Stimulated activated CD8-positive, alpha-beta memory T cell treated with anti-CD3 and anti-CD28 coated beads, Interleukin-12 subunit alpha, Interleukin-12 subunit beta, amount 100 ng/mL, for 24 hours (primary cell): ENCODE data around the gene WDR70.
"Not testable (repeated sequence)": the region's sequence is repeated elsewhere in the genome, so short reads cannot be mapped to it uniquely, and the experiment has no call there.

Experiments used
- DNase-seq: peaks from one replicate; pipeline ENCODE4 v3.0.0-alpha.2; 2020; ENCODE audit errors: extremely low read depth

The WDR70 gene

DNA sequence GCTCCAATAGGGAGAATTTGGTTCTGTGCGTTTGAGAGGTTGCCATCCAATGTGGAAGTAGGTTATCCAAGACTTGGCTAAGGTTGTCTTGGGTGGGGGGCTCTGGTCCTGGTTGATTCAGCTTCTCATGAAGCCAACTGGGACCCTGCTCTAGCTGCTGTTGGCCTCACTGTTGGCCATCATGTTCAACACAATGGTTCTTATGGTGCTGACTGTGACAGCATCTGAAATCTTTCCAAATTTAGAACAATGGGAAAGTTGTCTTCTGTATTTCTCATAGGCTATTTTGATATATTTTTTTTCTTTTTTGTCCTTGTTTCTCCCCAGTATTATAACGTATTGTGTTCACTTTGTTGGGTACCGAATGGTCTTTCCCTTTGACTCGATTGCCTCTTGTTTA is 388.8 kb downstream of the WDR70 start:
- no peak for DNase-seq

DNA sequence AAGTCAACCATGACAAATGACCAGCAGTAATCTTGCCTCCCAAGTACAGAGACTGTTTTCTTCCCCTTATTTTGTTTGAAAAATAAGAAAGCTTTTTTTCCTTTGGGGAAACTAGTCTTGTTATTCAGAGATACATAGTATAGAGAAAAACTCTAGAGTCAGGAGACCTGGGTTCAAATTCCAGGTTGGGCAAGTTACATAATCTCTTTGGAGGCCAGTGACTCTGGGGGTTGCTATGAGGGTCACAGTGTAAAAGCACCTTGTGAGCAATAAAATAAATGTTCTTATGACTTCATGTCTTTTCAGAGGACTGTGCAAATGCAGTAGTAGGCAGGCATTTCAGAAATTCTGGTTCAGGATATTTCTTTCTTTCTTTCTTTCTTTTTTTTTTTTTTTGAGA is 389.3 kb downstream of the WDR70 start:
- no peak for DNase-seq

DNA sequence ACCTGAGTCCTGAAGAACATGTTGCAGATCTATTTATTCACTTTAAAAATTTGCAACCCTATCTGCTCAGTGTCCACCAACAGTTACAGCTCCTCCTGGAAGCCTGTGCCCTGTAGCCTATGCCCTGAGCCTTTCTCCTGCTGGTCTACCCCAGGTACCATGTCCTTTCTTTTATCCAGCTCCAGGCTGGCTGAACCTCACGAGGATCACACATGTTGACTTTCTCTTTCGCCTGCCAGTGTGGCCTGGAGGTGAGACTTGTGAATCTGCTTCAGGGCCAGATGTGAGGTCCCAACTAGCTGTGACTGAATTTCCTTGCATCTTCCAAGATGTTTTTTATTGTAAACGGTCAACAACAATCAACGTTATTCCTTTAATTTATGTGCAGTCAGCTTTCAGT is 390.0 kb downstream of the WDR70 start:
- DNase-seq: no peak

DNA sequence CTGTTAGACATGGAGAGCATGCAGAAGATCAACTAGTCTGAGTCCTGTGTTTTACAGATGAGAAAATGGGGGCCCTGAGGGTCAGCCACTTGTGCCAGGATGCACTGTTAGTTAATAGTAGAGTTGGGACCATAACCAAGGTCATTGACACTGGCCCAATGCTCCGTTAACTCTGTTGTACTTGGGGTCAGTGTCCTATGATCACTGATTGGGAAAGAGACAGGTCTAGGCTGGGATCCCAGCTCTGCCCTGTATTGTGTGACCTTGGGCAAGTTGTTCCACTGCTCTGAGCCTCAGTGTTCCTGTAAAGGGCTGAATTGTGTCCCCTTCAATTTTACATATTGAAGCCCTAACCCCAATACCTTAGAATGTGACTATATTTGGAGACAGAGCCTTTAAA is 390.7 kb downstream of the WDR70 start:
- no peak for DNase-seq

DNA sequence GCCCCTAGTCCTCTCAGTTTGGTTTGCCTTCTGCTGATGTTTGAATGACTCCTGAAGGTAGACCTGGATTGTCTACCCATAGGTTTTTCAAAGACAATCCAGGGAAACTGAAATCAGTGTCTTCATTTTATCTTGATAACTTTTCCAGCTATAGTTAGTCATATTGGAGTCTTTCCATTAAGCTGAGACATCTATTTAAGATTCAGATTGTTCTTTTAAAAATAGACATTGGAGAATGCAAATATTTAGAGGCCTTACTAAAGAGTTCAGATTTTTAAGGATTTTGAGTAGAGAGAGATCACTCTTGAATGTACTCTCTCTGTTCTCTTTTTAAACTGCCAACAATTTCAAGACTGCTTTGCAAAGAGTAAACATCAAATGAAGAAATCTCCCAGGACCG is 391.7 kb downstream of the WDR70 start:
- no peak for DNase-seq

DNA sequence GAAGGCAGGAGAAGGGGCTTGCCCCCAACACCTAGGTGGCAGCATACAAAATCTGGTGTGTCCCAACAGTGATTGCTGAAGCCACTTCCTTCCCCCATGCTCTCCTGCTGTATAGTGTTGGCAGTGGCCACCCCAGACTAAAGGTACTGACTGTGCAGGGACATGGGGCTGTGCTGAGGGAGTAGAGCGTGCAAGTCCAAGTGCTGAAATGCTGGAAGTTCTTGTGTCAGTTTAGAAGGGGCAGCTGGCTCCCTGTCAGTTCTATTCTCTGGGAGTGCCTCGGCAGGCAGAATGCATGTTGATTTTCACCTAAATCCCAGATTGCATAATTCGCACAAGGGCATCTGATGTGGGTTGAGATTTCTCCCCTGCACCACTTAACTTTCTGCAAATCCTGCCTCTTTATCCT is 392.1 kb downstream of the WDR70 start:
- DNase-seq: no peak

DNA sequence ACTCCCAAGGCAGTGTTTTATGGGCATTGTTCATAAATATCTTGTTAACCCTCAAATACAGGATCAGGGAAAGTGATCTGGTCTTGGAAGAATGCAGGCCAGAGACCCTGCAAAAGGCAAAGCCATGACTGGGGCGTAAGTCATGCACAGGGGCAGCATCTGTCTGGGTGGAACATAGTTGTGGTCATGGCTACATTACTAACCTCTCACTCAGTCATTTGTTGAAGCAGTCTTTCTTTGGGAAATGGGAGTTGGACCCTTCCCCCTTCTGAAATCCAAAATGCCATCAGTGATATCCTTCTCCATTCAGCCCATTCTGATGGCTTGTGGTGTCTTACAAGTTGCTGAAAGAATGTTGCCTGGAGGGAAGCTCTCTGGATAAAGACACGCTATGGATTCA is 392.6 kb downstream of the WDR70 start:
- no peak for DNase-seq

DNA sequence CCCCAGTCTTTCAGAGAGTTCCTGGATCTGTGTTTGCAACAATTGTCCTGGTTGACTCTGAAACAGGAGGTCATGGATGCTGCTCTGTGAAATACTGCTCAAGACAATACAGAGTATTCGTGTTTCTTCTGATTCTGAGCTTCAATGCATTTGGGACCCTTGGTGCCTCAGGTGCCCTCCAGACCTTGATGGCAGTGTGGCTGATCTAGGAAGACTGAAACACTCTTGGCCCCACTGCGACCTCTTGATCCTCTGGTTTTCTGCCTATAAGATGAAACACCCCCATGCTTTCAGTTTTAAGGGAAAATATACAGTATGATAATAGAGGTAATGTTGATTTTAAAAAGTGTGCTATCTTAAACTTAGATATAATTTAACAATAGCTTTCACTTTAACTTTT is 393.1 kb downstream of the WDR70 start:
- no peak for DNase-seq

DNA sequence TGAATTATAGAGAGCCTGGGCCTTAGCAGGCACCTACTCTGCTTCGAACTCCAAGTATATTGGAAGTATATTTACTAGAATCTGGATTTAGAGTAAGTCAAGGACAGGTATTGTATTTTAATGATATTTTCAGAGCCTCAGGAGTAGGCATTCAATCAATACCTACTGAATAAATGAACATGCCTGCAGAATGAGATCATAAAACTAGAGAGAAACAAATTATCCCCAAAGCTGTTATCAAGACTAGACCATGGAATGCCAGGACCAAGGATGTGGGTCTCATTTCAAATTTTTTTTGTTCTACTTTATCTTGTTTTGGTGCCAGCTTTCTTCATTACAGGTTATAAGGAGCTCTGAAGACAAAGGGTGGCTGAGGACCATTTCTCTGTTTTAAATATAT is 394.7 kb downstream of the WDR70 start:
- DNase-seq: no peak

DNA sequence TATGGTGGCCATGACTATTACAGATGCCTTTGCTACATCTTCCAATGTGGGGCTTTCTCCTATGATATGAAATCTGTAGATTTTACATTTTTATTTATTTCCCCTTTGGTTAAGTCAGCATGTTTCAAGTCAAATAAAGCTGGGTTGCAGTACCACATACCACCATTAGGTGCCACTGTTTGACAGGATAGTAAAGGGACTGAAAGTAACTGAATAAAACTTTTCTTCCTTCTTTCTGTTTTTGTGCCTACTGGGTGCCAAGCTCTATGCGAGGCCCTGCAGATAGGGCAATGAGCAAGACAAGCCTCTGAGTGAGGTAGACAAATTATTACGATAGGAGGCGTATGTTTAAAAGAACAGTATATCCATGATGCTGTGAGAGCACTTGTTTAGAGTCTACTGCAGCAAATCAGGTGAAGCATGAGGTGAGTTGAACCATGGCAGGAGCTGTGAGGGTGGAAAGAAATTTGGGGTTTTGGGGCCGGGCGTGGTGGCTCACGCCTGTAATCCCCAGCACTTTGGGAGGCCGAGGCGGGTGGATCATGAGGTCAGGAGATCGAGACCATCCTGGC is 395.9 kb downstream of the WDR70 start:
- DNase-seq: no peak

DNA sequence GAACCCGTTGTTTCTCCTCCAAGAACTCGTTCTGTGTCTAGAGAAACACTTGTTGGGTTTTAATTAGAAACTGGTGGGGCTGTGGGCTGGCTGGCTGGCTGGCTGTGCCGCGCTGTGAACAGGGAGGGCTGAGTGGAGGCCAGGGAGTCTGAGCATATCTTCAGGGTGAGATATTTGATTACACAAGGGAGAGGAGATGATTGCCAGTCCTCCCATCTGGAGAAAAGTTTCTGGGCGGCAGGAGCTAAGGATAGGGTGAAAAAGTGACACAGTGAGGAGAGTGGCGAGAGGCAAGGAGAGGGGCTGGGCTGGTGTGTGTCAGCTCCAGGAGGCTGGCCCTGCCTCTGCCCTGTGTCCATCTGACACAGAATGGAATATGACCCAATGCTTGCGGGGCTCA is 397.7 kb downstream of the WDR70 start:
- DNase-seq: no peak

DNA sequence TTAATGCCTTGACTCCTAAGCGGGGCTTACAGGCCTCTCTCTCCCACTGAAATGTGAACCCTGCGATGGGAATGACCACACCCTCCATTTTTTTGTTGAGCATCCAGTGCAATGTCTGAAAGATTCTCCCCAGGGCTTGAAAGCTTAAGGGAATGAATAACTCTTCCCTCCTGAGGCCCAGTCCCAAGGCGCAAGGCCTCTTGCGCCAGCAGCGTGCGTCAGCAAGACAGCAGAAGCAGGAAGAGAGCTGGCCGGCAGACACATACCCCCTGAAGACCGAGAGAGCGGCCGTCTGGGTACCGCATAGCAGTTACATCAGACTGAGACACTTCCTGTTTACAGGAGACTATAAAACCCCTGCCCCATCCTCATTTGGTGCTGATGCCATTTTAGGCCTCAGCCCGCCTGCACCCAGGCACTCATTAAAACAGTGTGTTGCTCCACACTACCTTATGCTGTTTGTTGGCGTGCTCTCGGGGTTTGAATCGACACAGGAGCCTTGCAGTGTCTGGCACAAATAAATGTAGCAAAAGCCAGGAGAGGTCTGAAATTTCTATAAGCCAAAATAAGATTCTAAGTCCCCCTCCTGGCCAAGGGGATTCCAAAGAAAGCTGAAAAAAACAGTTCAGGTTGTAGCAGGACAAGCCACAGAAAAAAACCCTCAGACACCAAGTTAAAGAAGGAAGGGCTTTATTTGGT is 398.5 kb downstream of the WDR70 start:
- DNase-seq: no peak

DNA sequence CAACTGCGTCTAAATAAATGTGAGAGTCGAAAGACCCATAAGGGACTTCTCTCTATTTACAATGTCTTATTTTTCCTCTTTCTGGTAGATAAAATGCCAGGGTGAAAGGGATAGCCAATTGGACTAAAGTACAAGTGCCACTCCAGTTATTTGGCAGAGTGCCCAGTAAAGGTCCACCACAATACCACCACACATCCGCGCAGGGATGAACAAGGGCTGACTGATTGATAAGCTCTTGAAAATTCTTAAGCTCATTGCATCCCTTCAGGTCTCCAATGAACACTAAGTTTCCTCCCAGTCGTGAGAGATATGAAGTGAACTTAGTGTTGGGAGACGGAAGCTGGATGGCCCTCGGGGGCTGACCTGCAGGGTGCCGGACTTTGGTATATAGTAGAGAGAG is 402.3 kb downstream of the WDR70 start:
- DNase-seq: not testable (repeated sequence)

DNA sequence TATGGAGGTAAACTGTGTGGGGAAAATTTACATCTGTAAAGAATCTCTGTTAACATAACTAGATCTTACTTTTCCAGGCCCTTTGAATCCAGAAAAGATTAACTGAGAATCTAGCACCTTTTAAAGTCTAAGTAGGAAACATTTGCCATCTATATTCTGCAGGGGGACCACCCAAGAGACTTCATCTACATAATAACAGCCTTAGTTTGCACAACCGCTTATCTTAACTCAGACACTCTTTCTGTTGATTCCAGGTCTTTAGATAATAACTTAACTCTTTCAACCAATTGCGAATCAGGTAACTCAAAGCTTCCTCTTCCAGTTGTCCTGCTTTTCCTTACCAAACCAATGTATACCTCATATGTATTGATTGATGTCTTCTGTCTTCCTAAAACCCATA is 407.3 kb downstream of the WDR70 start:
- no peak for DNase-seq

DNA sequence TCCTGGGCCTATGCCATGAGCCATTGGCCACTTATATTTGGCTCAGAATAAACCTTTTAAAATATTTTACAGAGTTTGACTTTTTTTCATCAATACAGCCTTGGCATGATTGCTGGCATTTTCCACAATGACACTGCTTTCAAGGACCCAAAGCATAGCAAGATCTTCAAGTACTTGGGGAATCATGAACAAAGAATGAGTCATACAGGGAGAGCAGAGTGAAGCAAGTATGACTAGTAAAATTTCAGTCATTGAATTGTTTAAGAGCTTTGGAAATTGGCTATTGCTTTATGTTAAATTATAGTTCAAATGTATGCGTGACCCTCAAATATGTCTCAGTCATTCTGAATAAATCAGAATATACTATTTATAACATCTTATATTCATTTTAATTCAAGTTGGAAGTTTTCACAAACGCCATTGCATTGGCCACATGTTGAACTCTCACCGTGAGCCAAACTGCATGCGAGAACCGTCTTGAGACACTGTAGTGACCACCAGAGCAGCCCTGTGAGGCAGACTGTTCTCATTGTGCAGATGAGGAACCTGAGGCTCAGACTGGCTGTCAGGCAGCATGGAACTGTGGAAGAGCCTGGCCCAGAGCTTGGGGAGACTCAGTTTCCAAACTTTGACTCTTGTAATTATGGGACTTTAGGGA is 407.9 kb downstream of the WDR70 start:
- DNase-seq: no peak

DNA sequence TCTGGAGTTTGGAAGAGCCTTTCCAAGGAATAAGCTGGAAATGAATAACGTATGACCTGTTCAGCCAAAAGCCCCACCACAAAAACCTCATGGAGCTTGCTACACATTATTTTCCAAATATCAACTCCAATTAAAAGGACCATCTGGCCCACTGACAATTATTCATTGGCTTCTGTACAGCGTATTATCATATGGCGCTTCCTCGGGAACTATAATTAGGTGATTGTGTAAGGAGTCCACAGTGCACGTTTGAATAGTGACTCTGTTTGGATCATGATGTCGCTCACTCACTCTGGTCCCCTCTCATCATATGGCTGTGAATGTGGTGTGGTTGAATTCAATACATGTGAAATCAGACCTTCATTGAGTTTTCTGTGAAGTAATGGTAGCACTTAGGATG is 408.6 kb downstream of the WDR70 start:
- DNase-seq: no peak

DNA sequence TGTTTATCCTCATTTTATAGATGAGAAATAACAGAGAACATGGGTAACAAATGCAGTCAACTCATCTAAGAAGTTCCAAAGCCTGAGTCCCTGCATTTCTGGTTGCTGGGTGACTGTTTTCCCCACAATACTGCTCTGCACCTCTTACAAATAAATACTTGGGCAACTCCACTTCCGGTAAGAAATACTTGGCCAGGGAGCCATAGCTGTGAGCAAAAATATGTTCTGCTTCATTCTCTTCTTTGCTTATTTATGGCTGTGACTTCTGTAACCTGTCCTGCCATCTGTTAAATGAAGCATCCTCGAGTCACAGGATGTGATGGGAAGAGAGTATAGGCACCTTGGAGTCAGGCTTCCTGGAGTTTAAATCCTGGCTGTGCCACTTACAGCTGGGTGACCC is 410.9 kb downstream of the WDR70 start:
- no peak for DNase-seq

DNA sequence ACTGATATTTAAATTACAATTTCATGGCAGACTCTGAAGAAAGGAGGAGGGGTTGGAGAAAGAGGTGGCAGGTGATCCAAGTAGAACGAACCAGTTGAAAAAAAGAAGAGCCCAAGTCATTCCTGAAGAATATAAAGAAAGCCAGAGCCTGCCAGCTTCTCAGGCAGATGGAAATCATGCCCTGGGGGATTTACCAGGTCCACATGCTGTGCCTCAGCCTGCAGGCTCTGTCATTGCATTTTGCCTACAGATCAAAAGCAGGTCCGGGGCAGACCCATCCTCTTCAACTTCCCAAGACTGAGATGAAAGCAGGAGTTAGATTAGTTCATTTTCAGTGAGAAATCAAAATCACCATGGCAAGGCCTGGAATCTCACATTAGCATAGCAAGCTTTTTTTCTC is 412.2 kb downstream of the WDR70 start:
- DNase-seq: no peak

DNA sequence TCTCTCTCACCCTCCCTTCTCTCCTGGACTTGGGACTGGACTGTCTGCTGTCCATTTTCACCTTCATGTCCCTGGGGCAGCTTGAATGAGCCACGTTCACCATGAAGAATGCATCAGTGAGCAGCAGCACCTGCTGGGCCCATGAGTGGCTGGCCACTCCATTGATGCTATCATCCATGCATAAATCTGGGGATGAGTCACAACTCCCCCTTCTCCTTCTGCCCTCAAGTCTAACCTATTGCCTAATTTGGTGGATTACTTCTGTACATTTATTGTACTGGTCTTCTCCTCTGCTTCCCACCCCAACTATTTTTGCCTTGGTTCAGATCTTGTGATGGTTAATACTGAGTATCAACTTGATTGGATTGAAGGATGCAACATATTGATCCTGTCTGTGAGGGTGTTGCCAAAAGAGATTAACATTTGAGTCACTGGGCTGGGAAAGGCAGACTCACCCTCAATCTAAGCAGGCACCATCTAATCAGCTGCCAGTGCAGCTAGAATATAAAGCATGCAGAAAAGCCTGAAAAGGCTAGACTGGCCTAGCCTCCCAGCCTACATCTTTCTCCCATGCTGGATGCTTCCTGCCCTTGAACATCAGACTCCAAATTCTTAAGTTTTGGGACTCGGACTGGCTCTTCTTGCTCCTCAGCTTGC is 414.0 kb downstream of the WDR70 start:
- no peak for DNase-seq

DNA sequence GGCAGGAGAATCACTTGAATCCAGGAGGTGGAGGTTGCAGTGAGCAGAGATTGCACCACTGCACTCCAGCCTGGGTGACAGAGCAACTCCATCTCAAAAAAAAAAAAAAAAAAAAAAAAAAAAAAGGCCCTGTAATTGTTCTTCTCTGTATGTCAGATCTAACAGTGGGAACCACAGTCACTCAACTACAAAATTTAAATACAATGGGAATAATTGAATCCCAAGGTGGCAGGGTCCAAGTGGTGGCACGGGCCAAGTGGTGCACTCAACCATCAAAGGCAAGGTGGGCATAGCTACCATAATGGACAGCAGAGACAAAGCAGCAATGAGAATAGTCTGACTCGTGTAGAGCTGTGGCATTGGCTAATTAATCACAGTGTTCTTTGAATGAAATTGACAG is 416.2 kb downstream of the WDR70 start:
- DNase-seq: not testable (repeated sequence)

DNA sequence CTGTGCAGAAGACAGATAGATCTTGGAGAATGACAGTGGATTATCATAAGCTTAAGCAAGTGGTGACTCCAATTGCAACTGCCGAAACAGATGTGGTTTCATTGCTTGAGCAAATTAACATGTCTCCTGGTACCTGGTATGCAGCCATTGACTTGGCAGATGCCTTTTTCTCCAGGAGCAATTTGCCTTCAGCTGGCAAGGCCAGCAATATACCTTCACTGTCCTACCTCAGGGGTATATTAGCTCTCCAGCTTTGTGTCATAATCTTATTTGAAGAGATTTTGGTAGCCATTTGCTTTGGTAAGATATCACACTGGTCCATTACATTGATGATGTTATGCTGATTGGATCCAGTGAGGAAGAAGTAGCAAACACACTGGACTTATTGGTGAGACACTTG is 417.3 kb downstream of the WDR70 start:
- not testable (repeated sequence) for DNase-seq

DNA sequence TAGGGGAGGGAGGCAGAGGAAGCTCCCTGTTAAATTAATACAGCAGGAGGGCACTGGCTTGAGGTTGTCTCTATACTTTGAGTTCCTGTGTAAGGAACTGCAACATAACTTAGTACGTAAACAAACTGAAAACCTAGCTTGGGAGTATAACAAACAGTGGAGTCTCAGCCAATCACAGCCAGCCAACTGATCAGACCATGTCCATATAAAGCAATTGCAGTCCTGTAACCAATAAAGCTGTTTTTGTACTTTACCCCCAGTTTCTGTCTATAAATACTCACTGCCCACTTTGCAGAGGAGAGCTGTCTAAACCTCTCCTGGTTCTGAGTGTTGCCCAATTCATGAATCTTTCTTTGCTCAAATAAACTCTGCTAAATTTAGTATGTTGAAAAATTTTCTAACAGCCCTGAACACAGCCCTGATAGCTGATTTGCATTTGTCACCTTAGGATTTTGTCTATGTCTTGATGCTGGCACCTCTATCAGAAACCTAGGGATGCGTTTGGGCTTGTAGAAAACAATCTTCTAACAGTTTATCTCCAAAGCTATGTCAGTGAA is 420.8 kb downstream of the WDR70 start:
- DNase-seq: no peak

DNA sequence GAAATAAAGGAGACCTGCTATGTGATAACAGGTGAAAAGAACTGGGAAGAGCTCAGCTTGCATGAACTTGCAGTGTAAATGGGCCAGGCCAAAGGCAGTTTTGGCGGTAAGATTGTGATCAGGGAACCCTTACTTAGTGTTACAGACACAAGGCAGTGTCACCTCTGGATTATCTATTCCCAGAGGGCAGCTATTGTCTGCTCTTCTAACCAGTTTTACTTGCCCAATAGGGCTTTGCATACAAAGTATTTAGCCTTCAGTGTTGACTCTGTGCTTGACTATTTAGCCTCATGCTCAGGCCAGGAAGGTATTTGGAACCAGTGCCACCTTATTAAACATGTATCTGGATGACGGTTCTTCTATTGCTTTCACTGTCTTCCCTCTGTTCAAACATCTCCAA is 422.4 kb downstream of the WDR70 start:
- no peak for DNase-seq
